ENCODE measurements around the gene SARS2.
A peak's percentile ranks its signal among the peaks of the same experiment; 100 is the strongest.

The SARS2 gene

GRCh38 chr19:38932425-38933179 lies 2.0 kb upstream of the SARS2 start:
- H3K4me3 ChIP-seq (ENCODE audit: low read depth, low read length) = no peak overlapping the region
- peak; percentile 53; the same call in 1 of the 2 replicates for TF ChIP-seq CTCF (IDR thresholded peaks at IDR 0.05; ENCODE audit: borderline replicate concordance, insufficient read depth, low read depth, low read length)

GRCh38 chr19:38931521-38931793 lies 894 bp upstream of the SARS2 start:
- peak overlapping the region; percentile 63 for H3K4me3 ChIP-seq (ENCODE audit: low read depth, low read length)
- no peak for TF ChIP-seq CTCF (IDR thresholded peaks at IDR 0.05; ENCODE audit: borderline replicate concordance, insufficient read depth, low read depth, low read length)

- peak within 1 kb of the TSS; percentile 67 for H3K4me3 ChIP-seq (ENCODE audit: low read depth, low read length)
- no peak for TF ChIP-seq CTCF (IDR thresholded peaks at IDR 0.05; ENCODE audit: borderline replicate concordance, insufficient read depth, low read depth, low read length)
Measured at GRCh38 chr19:38930776-38931520, 385 bp upstream of the SARS2 start, which contains the start of gene MRPS12. Gene MRPS12 (plus strand): TSS chr19:38930944. CDS start chr19:38931295, 351 bp downstream.

GRCh38 chr19:38928391-38929001 lies 2.1 kb downstream of the SARS2 start:
- no peak for TF ChIP-seq CTCF (IDR thresholded peaks at IDR 0.05; ENCODE audit: borderline replicate concordance, insufficient read depth, low read depth, low read length)
- H3K4me3 ChIP-seq (ENCODE audit: low read depth, low read length) = no peak overlapping the region

GRCh38 chr19:38924388-38924787 lies 6.2 kb downstream of the SARS2 start:
- no peak for TF ChIP-seq CTCF (IDR thresholded peaks at IDR 0.05; ENCODE audit: borderline replicate concordance, insufficient read depth, low read depth, low read length)
- H3K4me3 ChIP-seq (ENCODE audit: low read depth, low read length) = no peak overlapping the region

GRCh38 chr19:38922482-38922881 lies 8.1 kb downstream of the SARS2 start:
- H3K4me3 ChIP-seq (ENCODE audit: low read depth, low read length) = no peak overlapping the region
- no peak for TF ChIP-seq CTCF (IDR thresholded peaks at IDR 0.05; ENCODE audit: borderline replicate concordance, insufficient read depth, low read depth, low read length)
